Measurements from ENCODE around the gene IL19. TPM values are rescaled to one million over a fixed set of nuclear protein-coding genes. Genes with fewer than 3 reads are reported as not detected.
A peak's percentile ranks its signal among the peaks of the same experiment; 100 is the strongest.

Gene IL19
- total RNA-seq, 4 donors from 2014 or later = not detected

DNA sequence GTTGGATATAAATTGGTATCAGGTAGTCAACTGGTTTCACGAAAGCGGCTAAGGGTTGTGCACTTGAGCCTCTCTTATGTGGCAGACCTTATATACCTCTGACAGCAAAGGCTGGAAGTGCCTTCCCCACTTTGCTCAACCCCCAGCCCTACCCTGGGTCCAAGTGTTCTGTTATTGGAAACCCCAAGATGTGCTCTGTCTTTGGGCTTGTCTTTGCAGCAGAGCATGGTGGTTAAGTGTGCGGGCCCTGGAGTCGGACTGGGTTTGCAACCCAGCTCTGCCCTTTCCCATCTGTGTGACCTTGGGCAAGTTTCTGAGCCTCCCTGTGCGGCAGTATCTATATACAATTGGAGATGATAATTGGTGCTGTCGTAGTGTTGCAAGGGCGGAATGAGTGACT, 12.9 kb downstream of the IL19 start:
- H3K27me3 ChIP-seq = no peaks in the 10 kb centered on the region
- no peak for TF ChIP-seq POLR2A (IDR thresholded peaks at IDR 0.05)
- TF ChIP-seq, protein P1, sequence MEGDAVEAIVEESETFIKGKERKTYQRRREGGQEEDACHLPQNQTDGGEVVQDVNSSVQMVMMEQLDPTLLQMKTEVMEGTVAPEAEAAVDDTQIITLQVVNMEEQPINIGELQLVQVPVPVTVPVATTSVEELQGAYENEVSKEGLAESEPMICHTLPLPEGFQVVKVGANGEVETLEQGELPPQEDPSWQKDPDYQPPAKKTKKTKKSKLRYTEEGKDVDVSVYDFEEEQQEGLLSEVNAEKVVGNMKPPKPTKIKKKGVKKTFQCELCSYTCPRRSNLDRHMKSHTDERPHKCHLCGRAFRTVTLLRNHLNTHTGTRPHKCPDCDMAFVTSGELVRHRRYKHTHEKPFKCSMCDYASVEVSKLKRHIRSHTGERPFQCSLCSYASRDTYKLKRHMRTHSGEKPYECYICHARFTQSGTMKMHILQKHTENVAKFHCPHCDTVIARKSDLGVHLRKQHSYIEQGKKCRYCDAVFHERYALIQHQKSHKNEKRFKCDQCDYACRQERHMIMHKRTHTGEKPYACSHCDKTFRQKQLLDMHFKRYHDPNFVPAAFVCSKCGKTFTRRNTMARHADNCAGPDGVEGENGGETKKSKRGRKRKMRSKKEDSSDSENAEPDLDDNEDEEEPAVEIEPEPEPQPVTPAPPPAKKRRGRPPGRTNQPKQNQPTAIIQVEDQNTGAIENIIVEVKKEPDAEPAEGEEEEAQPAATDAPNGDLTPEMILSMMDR (IDR thresholded peaks at IDR 0.05) = no peak
- H3K4me1 ChIP-seq = peaks cover 0 to 13% (median 5%) of the 10 kb centered on the region in 4 donors
- no peak overlapping the region for H3K27ac ChIP-seq
- no peak for DNase-seq
- H3K36me3 ChIP-seq = no peaks in the 10 kb centered on the region
- H3K4me3 ChIP-seq = no peak overlapping the region
- no peaks in the 10 kb centered on the region for H3K9me3 ChIP-seq

DNA sequence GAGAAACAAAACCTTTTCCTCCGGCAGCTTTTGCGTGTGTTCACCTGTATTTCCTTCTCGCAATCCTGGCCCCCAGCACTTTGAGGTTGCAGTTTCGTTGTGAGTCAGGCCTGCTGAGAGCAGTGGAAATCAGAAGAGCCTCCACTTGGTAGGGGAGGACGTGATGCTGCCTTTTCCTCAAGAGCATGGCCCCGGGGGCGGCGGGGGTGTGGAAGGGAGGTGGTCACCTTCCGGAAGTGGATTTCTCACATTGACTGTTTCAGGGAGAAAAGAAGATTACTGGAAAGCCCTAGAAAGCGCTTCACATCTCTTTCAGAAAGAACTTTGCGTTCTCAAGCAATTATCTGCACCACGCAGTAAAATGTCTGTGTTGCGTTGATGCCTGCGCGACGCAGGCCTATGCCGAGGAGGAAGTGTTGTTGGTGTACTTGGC, 13.9 kb downstream of the IL19 start:
- H3K36me3 ChIP-seq = no peaks in the 10 kb centered on the region
- TF ChIP-seq, protein P1 (IDR thresholded peaks at IDR 0.05) = no peak
- H3K27ac ChIP-seq = peak overlapping the region in 2 of 4 donors; percentile 36 to 62
- H3K4me3 ChIP-seq = peak overlapping the region in 1 of 4 donors; percentile 15
- H3K4me1 ChIP-seq = peaks cover 0 to 13% (median 5%) of the 10 kb centered on the region in 4 donors
- no peaks in the 10 kb centered on the region for H3K9me3 ChIP-seq
- H3K27me3 ChIP-seq = no peaks in the 10 kb centered on the region
- peak in 2 of 3 donors; percentile 87 to 89 for DNase-seq

GRCh38 chr1:206785182-206785765, 14.7 kb downstream of the IL19 start:
- no peak for TF ChIP-seq POLR2A (IDR thresholded peaks at IDR 0.05)
- TF ChIP-seq, protein P1 (IDR thresholded peaks at IDR 0.05) = no peak
- H3K4me3 ChIP-seq = no peak overlapping the region

GRCh38 chr1:206786212-206786886, 15.8 kb downstream of the IL19 start:
- H3K27me3 ChIP-seq = no peaks in the 10 kb centered on the region
- H3K4me1 ChIP-seq = peaks cover 0 to 16% (median 7%) of the 10 kb centered on the region in 4 donors
- H3K36me3 ChIP-seq = no peaks in the 10 kb centered on the region
- DNase-seq = no peak
- H3K9me3 ChIP-seq = no peaks in the 10 kb centered on the region
- no peak overlapping the region for H3K4me3 ChIP-seq
- TF ChIP-seq POLR2A (IDR thresholded peaks at IDR 0.05) = no peak
- TF ChIP-seq, protein P1 (IDR thresholded peaks at IDR 0.05) = no peak
- H3K27ac ChIP-seq = no peak overlapping the region

More at GRCh38 chr1:206785182-206785765, 14.7 kb downstream of the IL19 start:
- no peak for DNase-seq
- Histone ChIP-seq H3K4me1 (peaks cover 0 to 13% (median 5%) of the 10 kb centered on the region in 4 donors), H3K36me3 (no peaks in the 10 kb centered on the region), H3K27me3 (no peaks in the 10 kb centered on the region), H3K27ac (peak overlapping the region in 2 of 4 donors; percentile 36 to 62), H3K9me3 (no peaks in the 10 kb centered on the region)

GRCh38 chr1:206787891-206788290, 17.3 kb downstream of the IL19 start:
- H3K36me3 ChIP-seq = no peaks in the 10 kb centered on the region
- H3K4me1 ChIP-seq = peaks cover 0 to 15% (median 3%) of the 10 kb centered on the region in 4 donors
- DNase-seq = no peak
- no peak overlapping the region for H3K4me3 ChIP-seq
- H3K27me3 ChIP-seq = no peaks in the 10 kb centered on the region
- H3K27ac ChIP-seq = no peak overlapping the region
- TF ChIP-seq, protein P1 (IDR thresholded peaks at IDR 0.05) = no peak
- no peak for TF ChIP-seq POLR2A (IDR thresholded peaks at IDR 0.05)
- H3K9me3 ChIP-seq = no peaks in the 10 kb centered on the region

Measured in Peyer's patch (tissue), 4 donors.